A673 (cell line): Measurements from ENCODE around the gene OBSCN. TPM values are rescaled to one million over a fixed set of nuclear protein-coding genes. Genes with fewer than 3 reads are reported as not detected.

Source experiments
- BruUV-seq: library from RNA; stranded (reverse); fragments of 400-500 nt; replicated peaks from 2 replicates; lab custom pipeline; 2021; lab: Mats Ljungman, UMichigan
- CTCF ChIA-PET: fragments of 300-600 bp; sonication (Branson Sonifier 250); formaldehyde crosslinking; loops from one replicate; lab custom pipeline; 2022; ENCODE audit warnings: antibody characterized with exemption; lab: Charles Lee
- POLR2A ChIA-PET: fragments of 300-600 bp; sonication (Branson Sonifier 250); formaldehyde crosslinking; loops from one replicate; lab custom pipeline; 2022; ENCODE audit warnings: antibody characterized with exemption; ENCODE audit not compliant: low non-redundant PET; lab: Charles Lee
- DNase-seq: peaks from one replicate; pipeline ENCODE4 v3.0.0-alpha.2; 2015; ENCODE audit warnings: low spot score
- H3K27ac ChIP-seq: fragments of 200-600 bp; sonication (generic); 2 replicates; pipeline ENCODE4 v1.5.1; 2016; ENCODE audit warnings: mixed run types, low read depth, mild to moderate bottlenecking, mixed read lengths, antibody characterized with exemption, low read length; ENCODE audit not compliant: poor library complexity, severe bottlenecking
- H3K27me3 ChIP-seq: fragments of 200-600 bp; sonication (generic); replicated peaks from 2 replicates; pipeline ENCODE4 v1.6.1; 2017; ENCODE audit warnings: mixed run types, low read depth, mild to moderate bottlenecking, mixed read lengths, antibody characterized with exemption, low read length; ENCODE audit not compliant: insufficient read depth, poor library complexity
- H3K36me3 ChIP-seq: fragments of 200-600 bp; sonication (generic); 2 replicates; pipeline ENCODE4 v1.6.1; 2016; ENCODE audit warnings: mixed run types, mild to moderate bottlenecking, mixed read lengths, antibody characterized with exemption, low read length; ENCODE audit not compliant: insufficient read depth, poor library complexity, severe bottlenecking
- H3K4me1 ChIP-seq: fragments of 200-600 bp; sonication (generic); 2 replicates; pipeline ENCODE4 v1.6.1; 2017; ENCODE audit warnings: mixed run types, mild to moderate bottlenecking, mixed read lengths, antibody characterized with exemption, low read length; ENCODE audit not compliant: insufficient read depth, poor library complexity, severe bottlenecking
- H3K4me3 ChIP-seq: fragments of 200-600 bp; sonication (generic); 2 replicates; pipeline ENCODE4 v1.5.1; 2016; ENCODE audit warnings: low read depth, mixed run types, mild to moderate bottlenecking, mixed read lengths, low read length; ENCODE audit not compliant: poor library complexity, severe bottlenecking
- H3K9me3 ChIP-seq: fragments of 200-600 bp; sonication (generic); 2 replicates; pipeline ENCODE4 v1.6.1; 2016; ENCODE audit warnings: mixed run types, low read depth, mild to moderate bottlenecking, mixed read lengths, antibody characterized with exemption, low read length; ENCODE audit not compliant: poor library complexity, severe bottlenecking
- EZH2 ChIP-seq: fragments of 200-600 bp; sonication (generic); IDR thresholded peaks from 2 replicates; pipeline ENCODE4 v1.6.1; 2017; ENCODE audit warnings: borderline replicate concordance, low read depth, mild to moderate bottlenecking, mixed read lengths, antibody characterized with exemption, low read length; ENCODE audit not compliant: poor library complexity, severe bottlenecking
- intact Hi-C: fragments of 100-400 bp; cut with micrococcal nuclease; formaldehyde crosslinking; loops from one replicate; pipeline ENCODE4 v1.10.0; 2022; ENCODE audit not compliant: unreplicated experiment
- total RNA-seq: library from RNA; stranded (reverse); gene quantifications from 2 replicates; pipeline ENCODE4 v1.2.3, GENCODE V29; 2021
- TF ChIP-seq, protein P1 (sequence below): fragments of 300-800, 200-600 bp; sonication (generic); conservative IDR thresholded peaks from 2 replicates; pipeline ENCODE4 v1.5.1; 2017; ENCODE audit warnings: low read depth, mild to moderate bottlenecking, antibody characterized with exemption, low read length, moderate library complexity, mixed read lengths

Gene OBSCN
- total RNA-seq, 1 experiment from 2014 or later = 37.7 TPM

DNA sequence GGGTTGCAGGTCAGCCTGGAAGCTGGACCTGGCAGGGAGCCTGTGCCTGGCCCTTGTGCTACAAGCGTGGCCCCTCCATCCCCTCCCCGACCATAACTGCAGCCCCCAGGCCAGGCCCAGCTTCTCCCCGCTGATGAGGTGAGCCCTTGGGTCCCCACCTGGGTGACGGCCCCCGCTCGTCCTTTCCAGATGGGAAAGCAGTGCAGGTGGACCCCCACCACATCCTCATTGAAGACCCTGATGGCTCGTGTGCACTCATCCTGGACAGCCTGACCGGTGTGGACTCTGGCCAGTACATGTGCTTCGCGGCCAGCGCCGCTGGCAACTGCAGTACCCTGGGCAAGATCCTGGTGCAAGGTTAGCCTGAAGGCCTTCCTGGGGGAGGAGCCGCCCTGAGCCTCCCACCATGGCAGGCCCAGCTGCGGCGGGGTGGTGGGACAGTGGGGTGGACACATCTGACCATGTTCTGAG lies 141.9 kb downstream of the OBSCN start:
- no peaks in the 10 kb centered on the region for H3K36me3 ChIP-seq
- POLR2A ChIA-PET = no interaction called here
- H3K27me3 ChIP-seq = no peaks in the 10 kb centered on the region
- no TSS peak for BruUV-seq
- intact Hi-C loops = loop anchor here (10.0 kb wide), 1 partner anchor 45 kb away; no protein-coding TSS in a partner anchor
- TF ChIP-seq, protein P1, sequence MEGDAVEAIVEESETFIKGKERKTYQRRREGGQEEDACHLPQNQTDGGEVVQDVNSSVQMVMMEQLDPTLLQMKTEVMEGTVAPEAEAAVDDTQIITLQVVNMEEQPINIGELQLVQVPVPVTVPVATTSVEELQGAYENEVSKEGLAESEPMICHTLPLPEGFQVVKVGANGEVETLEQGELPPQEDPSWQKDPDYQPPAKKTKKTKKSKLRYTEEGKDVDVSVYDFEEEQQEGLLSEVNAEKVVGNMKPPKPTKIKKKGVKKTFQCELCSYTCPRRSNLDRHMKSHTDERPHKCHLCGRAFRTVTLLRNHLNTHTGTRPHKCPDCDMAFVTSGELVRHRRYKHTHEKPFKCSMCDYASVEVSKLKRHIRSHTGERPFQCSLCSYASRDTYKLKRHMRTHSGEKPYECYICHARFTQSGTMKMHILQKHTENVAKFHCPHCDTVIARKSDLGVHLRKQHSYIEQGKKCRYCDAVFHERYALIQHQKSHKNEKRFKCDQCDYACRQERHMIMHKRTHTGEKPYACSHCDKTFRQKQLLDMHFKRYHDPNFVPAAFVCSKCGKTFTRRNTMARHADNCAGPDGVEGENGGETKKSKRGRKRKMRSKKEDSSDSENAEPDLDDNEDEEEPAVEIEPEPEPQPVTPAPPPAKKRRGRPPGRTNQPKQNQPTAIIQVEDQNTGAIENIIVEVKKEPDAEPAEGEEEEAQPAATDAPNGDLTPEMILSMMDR = no peak
- no peak for TF ChIP-seq EZH2
- no peak for DNase-seq
- H3K27ac ChIP-seq = no peak overlapping the region
- H3K4me3 ChIP-seq = no peak overlapping the region
- no peaks in the 10 kb centered on the region for H3K4me1 ChIP-seq
- H3K9me3 ChIP-seq = no peaks in the 10 kb centered on the region
- CTCF ChIA-PET = interaction anchor here (0.8 kb wide), 1 partner anchor 350 kb away, joined by 5 read pairs; no protein-coding TSS in a partner anchor

DNA sequence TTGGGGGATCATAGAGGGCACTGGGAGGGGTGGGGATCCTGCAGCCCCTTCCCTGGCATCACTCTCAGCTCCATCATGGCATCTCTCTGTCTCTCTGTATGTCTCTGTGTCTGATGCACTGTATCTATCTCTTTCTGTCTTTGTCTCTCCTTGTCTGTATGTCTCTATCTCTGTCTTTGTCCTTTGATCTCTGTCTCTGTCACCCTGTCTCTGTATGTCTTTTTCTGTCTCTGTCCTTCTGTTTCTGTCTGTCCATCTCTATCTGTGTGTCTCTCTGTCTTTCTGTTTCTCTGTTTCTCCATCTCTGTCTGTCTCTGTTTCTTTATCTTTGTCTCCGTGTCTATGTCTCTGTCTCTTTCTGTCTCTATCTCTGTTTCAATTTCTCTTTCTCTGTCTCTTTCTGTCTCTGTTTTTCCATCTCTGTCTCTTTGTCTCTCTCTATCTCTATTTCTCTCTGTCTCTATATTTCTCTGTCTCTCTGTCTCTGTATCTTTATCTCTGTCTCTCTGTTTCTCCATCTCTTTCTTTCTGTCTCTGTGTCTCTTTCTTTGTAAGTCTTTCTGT lies 142.4 kb downstream of the OBSCN start:
- Histone ChIP-seq H3K27ac (no peak overlapping the region), H3K4me1 (no peaks in the 10 kb centered on the region), H3K4me3 (no peak overlapping the region), H3K9me3 (no peaks in the 10 kb centered on the region), H3K27me3 (no peaks in the 10 kb centered on the region), H3K36me3 (no peaks in the 10 kb centered on the region)
- CTCF ChIA-PET = no interaction called here
- DNase-seq = no peak
- intact Hi-C loops = loop anchor here (10.0 kb wide), 1 partner anchor 45 kb away; no protein-coding TSS in a partner anchor
- no TSS peak for BruUV-seq
- POLR2A ChIA-PET = no interaction called here
- TF ChIP-seq, protein P1 = no peak
- TF ChIP-seq EZH2 = no peak

DNA sequence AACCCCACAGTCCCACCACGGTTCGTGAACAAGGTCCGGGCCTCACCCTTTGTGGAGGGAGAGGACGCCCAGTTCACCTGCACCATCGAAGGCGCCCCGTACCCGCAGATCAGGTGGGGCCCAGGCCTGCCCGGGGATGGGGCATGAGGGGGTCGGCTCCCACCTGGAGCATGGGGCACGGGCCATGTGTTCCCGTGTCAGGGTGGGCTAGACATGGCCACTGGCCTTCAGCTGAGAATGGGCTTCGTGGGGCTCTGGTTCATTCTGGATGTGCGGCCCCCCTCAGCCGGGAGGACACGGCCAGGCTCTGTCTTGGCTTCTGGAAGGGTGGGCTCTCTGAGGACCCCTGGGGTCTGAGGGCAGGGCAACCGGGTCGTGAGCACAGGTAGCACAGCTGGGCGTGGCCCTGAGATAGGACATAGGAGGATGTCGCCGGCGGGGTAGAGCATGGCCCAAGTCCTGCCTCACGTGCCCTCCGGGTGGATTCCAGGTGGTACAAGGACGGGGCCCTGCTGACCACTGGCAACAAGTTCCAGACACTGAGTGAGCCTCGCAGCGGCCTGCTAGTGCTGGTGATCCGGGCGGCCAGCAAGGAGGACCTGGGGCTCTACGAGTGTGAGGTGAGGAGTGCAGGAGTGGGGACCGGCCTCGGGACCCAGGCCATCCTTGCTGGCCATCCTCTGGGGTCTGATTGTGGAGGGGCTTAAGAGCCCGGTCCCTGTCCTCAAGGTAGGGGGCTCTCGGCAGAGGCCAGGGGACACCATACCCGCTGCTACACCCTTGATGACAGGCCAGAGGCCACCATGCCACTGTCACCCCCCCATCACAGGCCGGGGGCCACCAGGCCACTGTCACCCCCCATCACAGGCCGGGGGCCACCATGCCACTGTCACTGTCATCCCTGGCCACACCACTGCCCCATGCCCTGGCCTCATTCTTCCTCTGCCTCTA lies 143.3 kb downstream of the OBSCN start:
- no peak overlapping the region for H3K27ac ChIP-seq
- CTCF ChIA-PET = no interaction called here
- no peak for DNase-seq
- no peak overlapping the region for H3K4me3 ChIP-seq
- no peak for TF ChIP-seq EZH2
- TF ChIP-seq, protein P1 = no peak
- POLR2A ChIA-PET = no interaction called here
- H3K36me3 ChIP-seq = no peaks in the 10 kb centered on the region
- intact Hi-C loops = loop anchor here (10.0 kb wide), 1 partner anchor 46 kb away; no protein-coding TSS in a partner anchor
- BruUV-seq = no TSS peak
- H3K4me1 ChIP-seq = no peaks in the 10 kb centered on the region
- H3K9me3 ChIP-seq = no peaks in the 10 kb centered on the region
- no peaks in the 10 kb centered on the region for H3K27me3 ChIP-seq
